ENCODE measurements around the gene SLC6A3. TPM values are rescaled to one million over a fixed set of nuclear protein-coding genes. Genes with fewer than 3 reads are reported as not detected.
A peak's percentile ranks its signal among the peaks of the same experiment; 100 is the strongest.

SLC6A3 gene
- total RNA-seq, 2 experiments from 2014 or later, result not detected

- ChIA-PET POLR2A (no interaction called here), CTCF (no interaction called here)
- H3K9me3 Mint-ChIP-seq, result no peaks in the 10 kb centered on the region
- no peaks in the 10 kb centered on the region for H3K36me3 Mint-ChIP-seq (ENCODE audit: low read depth)
- TF ChIP-seq CTCF (IDR thresholded peaks at IDR 0.05), result no peak
- no peak overlapping the region for H3K4me3 Mint-ChIP-seq
- DNase-seq (no peak), ATAC-seq (no peak)
- H3K27ac Mint-ChIP-seq, result no peak overlapping the region
- intact Hi-C loops (cut with micrococcal nuclease), result no loop called here
- H3K27me3 Mint-ChIP-seq, result peaks cover 16% of the 10 kb centered on the region
- H3K4me1 Mint-ChIP-seq (ENCODE audit: low read depth), result no peaks in the 10 kb centered on the region
These were observed 34.1 kb downstream of the SLC6A3 start for GRCh38 chr5:1411099-1411498.

- ATAC-seq, result no peak
- H3K27ac Mint-ChIP-seq, result no peak overlapping the region
- intact Hi-C loops (cut with micrococcal nuclease), result no loop called here
These were observed 34.9 kb downstream of the SLC6A3 start for GRCh38 chr5:1410156-1411014.

GRCh38 chr5:1409381-1410110, 35.7 kb downstream of the SLC6A3 start:
- H3K27me3 Mint-ChIP-seq, result peaks cover 16% of the 10 kb centered on the region
- intact Hi-C loops (cut with micrococcal nuclease), result no loop called here
- no peak overlapping the region for H3K27ac Mint-ChIP-seq
- no peaks in the 10 kb centered on the region for H3K36me3 Mint-ChIP-seq (ENCODE audit: low read depth)
- DNase-seq, result peak; percentile 32
- CTCF ChIA-PET, result interaction anchor here (1.7 kb wide), 1 partner anchor 235 kb away, joined by 4 read pairs; no protein-coding TSS in a partner anchor
- no peak for TF ChIP-seq CTCF (IDR thresholded peaks at IDR 0.05)
- no peak overlapping the region for H3K4me3 Mint-ChIP-seq
- H3K4me1 Mint-ChIP-seq (ENCODE audit: low read depth), result no peaks in the 10 kb centered on the region
- ATAC-seq, result peak; percentile 42
- POLR2A ChIA-PET, result no interaction called here
- H3K9me3 Mint-ChIP-seq, result no peaks in the 10 kb centered on the region

More at GRCh38 chr5:1410156-1411014, 34.9 kb downstream of the SLC6A3 start:
- no peak for TF ChIP-seq CTCF (IDR thresholded peaks at IDR 0.05)
- Mint-ChIP-seq H3K27me3 (peaks cover 16% of the 10 kb centered on the region), H3K4me1 (ENCODE audit: low read depth) (no peaks in the 10 kb centered on the region), H3K4me3 (no peak overlapping the region), H3K9me3 (no peaks in the 10 kb centered on the region), H3K36me3 (ENCODE audit: low read depth) (no peaks in the 10 kb centered on the region)
- ChIA-PET POLR2A (no interaction called here), CTCF (no interaction called here)
- DNase-seq, result no peak

- no peaks in the 10 kb centered on the region for H3K4me1 Mint-ChIP-seq (ENCODE audit: low read depth)
- POLR2A ChIA-PET, result no interaction called here
- no peak for TF ChIP-seq CTCF (IDR thresholded peaks at IDR 0.05)
- peaks cover 13% of the 10 kb centered on the region for H3K27me3 Mint-ChIP-seq
- CTCF ChIA-PET, result interaction anchor here (0.9 kb wide), 1 partner anchor 165 kb away, joined by 3 read pairs; no protein-coding TSS in a partner anchor
- no peaks in the 10 kb centered on the region for H3K9me3 Mint-ChIP-seq
- intact Hi-C loops (cut with micrococcal nuclease), result no loop called here
- H3K4me3 Mint-ChIP-seq, result no peak overlapping the region
- ATAC-seq, result no peak
- H3K36me3 Mint-ChIP-seq (ENCODE audit: low read depth), result no peaks in the 10 kb centered on the region
- DNase-seq, result no peak
- no peak overlapping the region for H3K27ac Mint-ChIP-seq
These were observed 38.3 kb downstream of the SLC6A3 start for GRCh38 chr5:1406681-1407640.
